ENCODE measurements around the gene ADAM30.

GRCh38 chr1:119935915-119936314 is 39.6 kb upstream of the ADAM30 start:
- TF ChIP-seq, protein P1, sequence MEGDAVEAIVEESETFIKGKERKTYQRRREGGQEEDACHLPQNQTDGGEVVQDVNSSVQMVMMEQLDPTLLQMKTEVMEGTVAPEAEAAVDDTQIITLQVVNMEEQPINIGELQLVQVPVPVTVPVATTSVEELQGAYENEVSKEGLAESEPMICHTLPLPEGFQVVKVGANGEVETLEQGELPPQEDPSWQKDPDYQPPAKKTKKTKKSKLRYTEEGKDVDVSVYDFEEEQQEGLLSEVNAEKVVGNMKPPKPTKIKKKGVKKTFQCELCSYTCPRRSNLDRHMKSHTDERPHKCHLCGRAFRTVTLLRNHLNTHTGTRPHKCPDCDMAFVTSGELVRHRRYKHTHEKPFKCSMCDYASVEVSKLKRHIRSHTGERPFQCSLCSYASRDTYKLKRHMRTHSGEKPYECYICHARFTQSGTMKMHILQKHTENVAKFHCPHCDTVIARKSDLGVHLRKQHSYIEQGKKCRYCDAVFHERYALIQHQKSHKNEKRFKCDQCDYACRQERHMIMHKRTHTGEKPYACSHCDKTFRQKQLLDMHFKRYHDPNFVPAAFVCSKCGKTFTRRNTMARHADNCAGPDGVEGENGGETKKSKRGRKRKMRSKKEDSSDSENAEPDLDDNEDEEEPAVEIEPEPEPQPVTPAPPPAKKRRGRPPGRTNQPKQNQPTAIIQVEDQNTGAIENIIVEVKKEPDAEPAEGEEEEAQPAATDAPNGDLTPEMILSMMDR (IDR thresholded peaks at IDR 0.05 in 4 of 5, conservative IDR thresholded peaks at IDR 0.05 in 1 of 5): no peak
- no peak for TF ChIP-seq POLR2A (IDR thresholded peaks at IDR 0.05)
